ENCODE measurements around the gene SMIM20.
"Not testable (repeated sequence)": the region's sequence is repeated elsewhere in the genome, so short reads cannot be mapped to it uniquely, and the experiment has no call there.

The SMIM20 gene

GRCh38 chr4:25900310-25900709 lies 13.7 kb upstream of the SMIM20 start:
- DNase-seq (ENCODE audit: low read depth, low spot score) = no peak
- TF ChIP-seq, protein P1, sequence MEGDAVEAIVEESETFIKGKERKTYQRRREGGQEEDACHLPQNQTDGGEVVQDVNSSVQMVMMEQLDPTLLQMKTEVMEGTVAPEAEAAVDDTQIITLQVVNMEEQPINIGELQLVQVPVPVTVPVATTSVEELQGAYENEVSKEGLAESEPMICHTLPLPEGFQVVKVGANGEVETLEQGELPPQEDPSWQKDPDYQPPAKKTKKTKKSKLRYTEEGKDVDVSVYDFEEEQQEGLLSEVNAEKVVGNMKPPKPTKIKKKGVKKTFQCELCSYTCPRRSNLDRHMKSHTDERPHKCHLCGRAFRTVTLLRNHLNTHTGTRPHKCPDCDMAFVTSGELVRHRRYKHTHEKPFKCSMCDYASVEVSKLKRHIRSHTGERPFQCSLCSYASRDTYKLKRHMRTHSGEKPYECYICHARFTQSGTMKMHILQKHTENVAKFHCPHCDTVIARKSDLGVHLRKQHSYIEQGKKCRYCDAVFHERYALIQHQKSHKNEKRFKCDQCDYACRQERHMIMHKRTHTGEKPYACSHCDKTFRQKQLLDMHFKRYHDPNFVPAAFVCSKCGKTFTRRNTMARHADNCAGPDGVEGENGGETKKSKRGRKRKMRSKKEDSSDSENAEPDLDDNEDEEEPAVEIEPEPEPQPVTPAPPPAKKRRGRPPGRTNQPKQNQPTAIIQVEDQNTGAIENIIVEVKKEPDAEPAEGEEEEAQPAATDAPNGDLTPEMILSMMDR (IDR thresholded peaks at IDR 0.05; ENCODE audit: insufficient read depth, low read length, missing control alignments) = no peak
- POLR2A ChIA-PET = no interaction called here
- CTCF ChIA-PET = interaction anchor here (1.0 to 1.3 kb wide), 2 partner anchors 10 to 133 kb away, joined by 3 read pairs; no protein-coding TSS in a partner anchor
- H3K4me3 ChIP-seq (ENCODE audit: low read depth, low read length) = no peak overlapping the region

GRCh38 chr4:25901030-25901430 lies 13.0 kb upstream of the SMIM20 start:
- TF ChIP-seq, protein P1 (IDR thresholded peaks at IDR 0.05; ENCODE audit: insufficient read depth, low read length, missing control alignments) = no peak
- ChIA-PET CTCF (interaction anchor here (1.0 to 1.3 kb wide), 3 partner anchors 9 to 134 kb away, joined by 3 read pairs; no protein-coding TSS in a partner anchor), POLR2A (no interaction called here)
- no peak overlapping the region for H3K4me3 ChIP-seq (ENCODE audit: low read depth, low read length)
- no peak for DNase-seq (ENCODE audit: low read depth, low spot score)

DNA sequence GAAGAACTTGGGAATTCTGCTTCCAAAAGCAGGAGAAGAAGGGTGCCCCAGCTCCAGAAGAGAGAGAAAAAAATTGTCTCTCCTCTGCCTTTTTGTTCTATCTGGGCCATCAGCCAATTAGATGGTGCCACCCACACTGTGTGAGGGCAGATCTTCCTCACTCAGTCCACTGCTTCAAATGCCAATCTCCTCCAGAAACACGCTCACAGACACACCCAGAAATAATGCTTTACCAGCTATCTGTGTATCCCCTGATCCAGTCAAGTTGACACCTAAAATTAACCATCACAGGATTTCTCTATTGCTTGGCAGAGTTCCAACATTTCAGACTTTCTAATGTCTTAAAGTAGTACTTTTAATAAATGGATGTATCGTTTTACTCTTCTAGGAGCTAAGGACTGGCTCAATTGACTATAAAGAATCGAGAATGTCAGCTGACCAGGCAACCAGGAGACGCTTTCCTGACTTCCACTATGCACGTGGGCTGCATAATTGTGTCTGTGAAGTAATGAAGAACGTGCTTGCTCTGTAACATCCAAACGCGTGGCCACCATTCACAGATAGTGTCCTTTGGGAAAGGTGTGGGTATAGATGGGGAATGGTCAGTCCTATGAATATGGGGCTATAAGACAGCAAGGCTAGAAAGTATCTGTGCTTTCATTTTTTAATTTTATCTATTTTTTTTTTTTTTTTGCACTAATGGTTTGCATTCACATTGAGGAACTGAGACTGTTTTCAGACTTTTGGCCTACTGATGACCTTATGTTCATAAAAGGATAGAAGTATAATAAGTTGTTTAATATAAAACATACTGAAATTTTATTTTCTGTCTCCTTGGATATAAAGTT lies 9.9 kb upstream of the SMIM20 start:
- CTCF ChIA-PET = no interaction called here
- DNase-seq (ENCODE audit: low read depth, low spot score) = no peak
- no peak overlapping the region for H3K4me3 ChIP-seq (ENCODE audit: low read depth, low read length)
- TF ChIP-seq, protein P1 (IDR thresholded peaks at IDR 0.05; ENCODE audit: insufficient read depth, low read length, missing control alignments) = no peak
- POLR2A ChIA-PET = interaction anchor here (0.6 kb wide), 1 partner anchor 90 kb away, joined by 4 read pairs; no protein-coding TSS in a partner anchor

DNA sequence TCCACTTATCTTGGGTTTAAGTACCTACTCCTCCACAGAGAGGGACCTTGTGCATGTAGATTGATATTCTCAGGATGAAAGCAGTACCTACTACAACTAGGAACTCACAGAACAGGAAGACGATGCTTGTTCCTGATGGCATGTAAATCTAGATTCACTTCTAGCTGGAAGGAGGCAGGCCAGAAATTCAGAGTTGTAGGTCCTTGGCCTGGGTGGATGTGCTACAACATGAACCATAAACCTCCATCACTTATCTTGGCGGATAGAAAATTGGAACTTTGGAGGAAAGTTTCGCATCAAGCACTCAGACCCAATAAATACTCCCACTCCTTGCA lies 9.3 kb upstream of the SMIM20 start:
- no peak overlapping the region for H3K4me3 ChIP-seq (ENCODE audit: low read depth, low read length)
- ChIA-PET CTCF (interaction anchor here (1.1 to 1.4 kb wide), 2 partner anchors 12 to 137 kb away, joined by 3 to 4 read pairs; no protein-coding TSS in a partner anchor), POLR2A (no interaction called here)
- TF ChIP-seq, protein P1 (IDR thresholded peaks at IDR 0.05; ENCODE audit: insufficient read depth, low read length, missing control alignments) = no peak
- no peak for DNase-seq (ENCODE audit: low read depth, low spot score)

- CTCF ChIA-PET = interaction anchor here (1.1 to 1.4 kb wide), 2 partner anchors 12 to 138 kb away, joined by 3 to 4 read pairs; no protein-coding TSS in a partner anchor
- TF ChIP-seq, protein P1 (IDR thresholded peaks at IDR 0.05; ENCODE audit: insufficient read depth, low read length, missing control alignments) = no peak
- POLR2A ChIA-PET = no interaction called here
- no peak for DNase-seq (ENCODE audit: low read depth, low spot score)
- H3K4me3 ChIP-seq (ENCODE audit: low read depth, low read length) = no peak overlapping the region
Measured at GRCh38 chr4:25905371-25905770, 8.6 kb upstream of the SMIM20 start.

GRCh38 chr4:25906113-25906512 lies 7.9 kb upstream of the SMIM20 start:
- CTCF ChIA-PET = interaction anchor here (1.2 to 1.4 kb wide), 2 partner anchors 42 to 138 kb away, joined by 3 to 4 read pairs; no protein-coding TSS in a partner anchor
- POLR2A ChIA-PET; DNase-seq (ENCODE audit: low read depth, low spot score): not testable (repeated sequence)

More at GRCh38 chr4:25906113-25906512, 7.9 kb upstream of the SMIM20 start:
- H3K4me3 ChIP-seq (ENCODE audit: low read depth, low read length) = not testable (repeated sequence)

Measured in AG04449 (cell line).